GM12873 (cell line): ENCODE results near the gene DLGAP4.

ENCODE experiments used
- TF ChIP-seq, protein P1 (sequence below): IDR thresholded peaks from 2 replicates; pipeline ENCODE4 v1.5.1; 2012; ENCODE audit warnings: low read depth, mild to moderate bottlenecking, moderate library complexity, low read length, control low read depth; ENCODE audit not compliant: insufficient read depth; ENCODE audit errors: missing control alignments

Gene DLGAP4

DNA sequence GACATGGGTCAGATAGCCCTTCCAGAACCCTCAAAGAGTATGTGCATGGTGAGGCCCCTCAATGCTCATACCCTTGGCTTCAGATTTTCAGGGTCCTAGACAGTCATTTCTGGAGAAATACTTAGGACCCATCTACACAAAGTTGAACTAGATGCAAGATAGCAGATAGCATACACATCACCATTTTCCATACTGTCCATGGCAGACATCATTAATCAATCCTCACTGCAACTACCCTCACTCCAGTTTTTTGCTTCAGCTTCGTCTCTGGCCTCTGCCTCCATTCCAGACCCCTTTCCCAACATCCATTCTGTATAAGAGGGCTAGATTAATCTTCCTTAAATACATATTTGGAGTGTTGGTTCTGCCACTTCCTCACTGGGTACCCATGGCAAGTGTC, 139.7 kb downstream of the DLGAP4 start:
- TF ChIP-seq, protein P1, sequence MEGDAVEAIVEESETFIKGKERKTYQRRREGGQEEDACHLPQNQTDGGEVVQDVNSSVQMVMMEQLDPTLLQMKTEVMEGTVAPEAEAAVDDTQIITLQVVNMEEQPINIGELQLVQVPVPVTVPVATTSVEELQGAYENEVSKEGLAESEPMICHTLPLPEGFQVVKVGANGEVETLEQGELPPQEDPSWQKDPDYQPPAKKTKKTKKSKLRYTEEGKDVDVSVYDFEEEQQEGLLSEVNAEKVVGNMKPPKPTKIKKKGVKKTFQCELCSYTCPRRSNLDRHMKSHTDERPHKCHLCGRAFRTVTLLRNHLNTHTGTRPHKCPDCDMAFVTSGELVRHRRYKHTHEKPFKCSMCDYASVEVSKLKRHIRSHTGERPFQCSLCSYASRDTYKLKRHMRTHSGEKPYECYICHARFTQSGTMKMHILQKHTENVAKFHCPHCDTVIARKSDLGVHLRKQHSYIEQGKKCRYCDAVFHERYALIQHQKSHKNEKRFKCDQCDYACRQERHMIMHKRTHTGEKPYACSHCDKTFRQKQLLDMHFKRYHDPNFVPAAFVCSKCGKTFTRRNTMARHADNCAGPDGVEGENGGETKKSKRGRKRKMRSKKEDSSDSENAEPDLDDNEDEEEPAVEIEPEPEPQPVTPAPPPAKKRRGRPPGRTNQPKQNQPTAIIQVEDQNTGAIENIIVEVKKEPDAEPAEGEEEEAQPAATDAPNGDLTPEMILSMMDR, result no peak

DNA sequence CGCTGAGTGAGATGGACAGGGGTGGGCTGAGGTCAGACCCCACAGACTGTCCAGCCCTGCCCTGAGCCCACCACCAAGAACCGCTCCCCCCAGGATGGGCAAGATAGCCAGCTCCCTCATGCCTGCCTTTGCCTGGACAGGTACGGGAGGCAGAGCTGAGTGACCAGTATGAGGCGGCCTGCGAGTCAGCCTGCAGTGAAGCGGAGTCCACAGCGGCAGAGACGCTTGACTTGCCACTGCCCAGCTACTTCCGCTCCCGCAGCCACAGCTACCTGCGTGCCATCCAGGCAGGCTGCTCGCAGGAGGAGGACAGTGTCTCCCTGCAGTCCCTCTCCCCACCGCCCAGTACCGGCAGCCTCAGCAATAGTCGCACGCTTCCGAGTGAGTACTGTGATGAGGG, 140.4 kb downstream of the DLGAP4 start:
- TF ChIP-seq, protein P1, result no peak

DNA sequence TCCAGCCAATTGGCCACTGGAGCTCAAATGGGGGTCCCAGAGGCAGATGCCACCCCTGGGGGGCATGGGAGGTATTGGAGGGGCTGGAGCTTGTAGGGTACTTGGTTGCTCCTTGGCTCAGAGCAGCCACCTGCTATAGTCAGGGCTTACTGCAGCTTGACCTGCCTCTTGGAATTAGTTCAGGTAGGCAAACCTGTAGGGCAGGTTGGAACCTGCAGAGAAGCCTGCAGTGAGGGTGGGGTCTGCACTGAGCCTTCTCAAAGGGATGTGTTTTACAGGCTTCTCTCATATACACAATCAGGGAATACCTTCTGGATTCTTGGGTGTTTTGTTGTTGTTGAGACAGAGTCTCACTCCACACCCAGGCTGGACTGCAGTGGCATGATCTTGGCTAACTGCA, 141.0 kb downstream of the DLGAP4 start:
- TF ChIP-seq, protein P1, result no peak

DNA sequence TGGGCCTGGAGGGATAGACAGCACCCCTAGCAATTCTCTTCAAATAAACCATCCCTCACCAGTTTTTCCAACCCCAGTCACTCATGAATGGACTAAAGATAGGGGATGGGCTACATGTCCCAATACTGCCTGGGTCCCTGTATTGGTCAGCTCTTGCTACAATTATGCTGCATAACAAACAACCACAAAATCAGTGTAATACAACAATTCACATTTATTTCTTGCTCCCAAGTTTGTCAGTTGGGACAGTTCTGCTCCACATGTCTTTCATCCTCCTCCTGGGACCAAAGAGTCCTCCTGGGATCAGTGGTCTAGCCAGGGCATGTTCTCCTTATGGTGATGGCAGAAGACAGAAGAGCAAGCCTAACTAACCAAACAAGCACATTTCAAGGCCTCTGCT, 143.5 kb downstream of the DLGAP4 start:
- TF ChIP-seq, protein P1, result no peak

DNA sequence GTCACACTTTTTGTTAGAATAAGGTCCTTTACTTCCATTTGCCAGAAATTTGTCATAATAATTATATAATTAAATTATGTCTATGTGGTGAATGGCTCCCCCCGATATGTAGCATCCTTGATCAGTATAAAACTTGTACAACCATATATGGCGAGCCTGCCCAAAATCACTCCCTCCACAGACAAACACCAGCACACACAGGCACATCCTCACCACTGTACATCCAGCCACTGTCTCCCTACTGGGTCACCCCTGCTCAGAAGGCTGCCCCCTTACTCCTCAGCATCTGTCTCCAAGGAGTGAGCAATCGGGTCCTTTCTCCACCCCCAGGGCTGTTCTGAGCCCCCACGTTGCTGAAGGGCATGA, 148.2 kb downstream of the DLGAP4 start:
- TF ChIP-seq, protein P1, result no peak

DNA sequence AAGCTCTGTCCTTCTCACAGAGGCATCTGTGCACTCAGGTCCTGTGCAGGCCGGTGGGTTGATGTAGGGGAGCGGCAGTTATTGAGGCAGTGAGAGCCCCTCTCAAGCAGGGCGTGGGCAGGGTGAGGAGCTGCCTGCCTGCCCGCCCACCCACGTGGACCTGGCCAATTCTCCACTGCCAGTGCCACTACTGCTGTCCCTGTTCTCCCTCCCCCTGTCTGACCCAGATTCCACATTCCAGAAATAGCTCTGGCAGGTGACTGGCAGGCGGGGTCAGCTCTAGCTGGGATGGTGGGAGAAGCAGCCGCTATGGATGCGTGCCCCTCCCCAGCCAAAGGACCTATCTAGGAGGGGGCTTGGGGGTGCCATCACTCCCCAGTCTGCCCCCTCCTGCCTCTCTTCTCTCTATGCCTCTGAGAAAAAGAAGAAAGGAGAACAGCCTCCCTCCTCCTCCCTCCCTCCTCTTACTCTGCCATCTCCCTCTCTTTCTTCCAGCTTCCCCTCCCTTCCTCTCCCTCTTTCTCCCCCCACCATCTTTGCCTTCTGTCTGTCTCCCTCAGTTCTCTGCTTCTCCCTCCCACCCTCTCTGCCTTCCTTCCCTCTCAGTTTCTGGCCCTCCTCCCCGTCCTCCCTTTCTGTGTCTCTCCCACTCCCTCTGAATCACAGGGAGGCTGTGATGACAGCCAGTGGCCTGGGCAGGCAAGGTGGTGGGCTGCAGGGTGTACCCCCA, 148.7 kb downstream of the DLGAP4 start:
- TF ChIP-seq, protein P1, result no peak

DNA sequence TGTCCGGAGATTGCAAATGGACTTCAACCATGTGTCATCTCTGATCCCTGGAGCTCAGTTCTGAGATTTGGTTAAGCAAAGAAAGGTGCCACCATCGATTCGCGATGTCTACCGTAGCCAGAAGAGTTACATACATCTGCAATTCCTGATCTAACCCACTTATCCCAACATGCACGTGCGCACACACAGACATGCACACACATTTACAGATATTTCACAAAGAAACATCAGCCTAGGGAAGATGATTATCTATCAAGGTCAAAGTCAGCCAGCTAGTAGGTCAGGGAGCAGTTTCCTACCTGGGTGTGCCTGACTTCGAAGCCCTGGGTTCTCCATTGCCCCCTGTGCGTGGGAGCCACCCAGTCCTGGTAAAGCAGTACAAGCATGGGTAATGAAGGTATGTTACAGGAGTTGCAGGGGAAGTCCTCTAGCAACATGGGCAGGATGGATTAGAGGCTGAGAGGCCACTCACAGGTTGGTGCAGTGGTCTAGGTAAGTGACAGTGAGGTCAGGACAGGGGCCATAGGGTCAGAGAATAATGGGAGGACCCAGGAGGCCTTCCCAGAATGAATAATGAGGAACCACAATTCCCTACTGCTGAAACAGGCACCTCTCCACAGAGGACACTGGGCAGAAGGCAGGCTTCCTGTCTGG, 150.0 kb downstream of the DLGAP4 start:
- TF ChIP-seq, protein P1, result no peak
